ENCODE data around the gene GOLGA6D. TPM values are rescaled to one million over a fixed set of nuclear protein-coding genes. Genes with fewer than 3 reads are reported as not detected.
"Not testable (repeated sequence)": the region's sequence is repeated elsewhere in the genome, so short reads cannot be mapped to it uniquely, and the experiment has no call there.

The GOLGA6D gene
- total and polyA plus RNA-seq, 4 donors: 0.06 to 0.45 (median 0.13) TPM

DNA sequence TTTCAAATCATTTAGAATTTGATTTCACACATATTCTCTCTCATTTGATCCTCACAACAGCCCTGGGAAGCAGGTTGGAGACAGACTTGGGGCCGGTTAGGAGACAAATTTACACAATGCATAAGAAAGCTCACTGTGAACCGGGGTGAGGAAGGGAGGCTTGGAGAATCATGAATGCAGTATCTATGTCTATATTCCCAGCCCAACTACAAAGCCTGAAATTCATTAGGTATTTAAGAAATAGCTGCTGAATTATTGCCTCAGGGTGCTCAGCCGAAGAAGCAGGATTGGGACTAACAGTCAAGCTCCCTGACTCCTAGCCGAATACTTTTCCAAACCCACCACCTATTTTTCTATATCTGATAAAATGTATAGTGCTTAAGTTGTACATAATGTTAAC lies 32.9 kb upstream of the GOLGA6D start:
- no peak overlapping the region for H3K4me3 ChIP-seq (ENCODE audit: low read depth, low read length)
- no peaks in the 10 kb centered on the region for H3K4me1 ChIP-seq (ENCODE audit: control insufficient read depth, insufficient read depth, low read length)
- H3K27ac ChIP-seq (ENCODE audit: low read depth, low read length): no peak overlapping the region
- no peaks in the 10 kb centered on the region for H3K9me3 ChIP-seq (ENCODE audit: control insufficient read depth, insufficient read depth, low read length)
- no peak for DNase-seq (ENCODE audit: low read depth in 4 of 6, low spot score in 6 of 6)
- peaks cover 2% of the 10 kb centered on the region for H3K27me3 ChIP-seq (ENCODE audit: control insufficient read depth, insufficient read depth, low read length)
- no CpG with 5 or more reads among the region's 4 CpGs for WGBS (ENCODE audit: insufficient coverage)
- H3K36me3 ChIP-seq (ENCODE audit: control insufficient read depth, insufficient read depth, low read length): no peaks in the 10 kb centered on the region

DNA sequence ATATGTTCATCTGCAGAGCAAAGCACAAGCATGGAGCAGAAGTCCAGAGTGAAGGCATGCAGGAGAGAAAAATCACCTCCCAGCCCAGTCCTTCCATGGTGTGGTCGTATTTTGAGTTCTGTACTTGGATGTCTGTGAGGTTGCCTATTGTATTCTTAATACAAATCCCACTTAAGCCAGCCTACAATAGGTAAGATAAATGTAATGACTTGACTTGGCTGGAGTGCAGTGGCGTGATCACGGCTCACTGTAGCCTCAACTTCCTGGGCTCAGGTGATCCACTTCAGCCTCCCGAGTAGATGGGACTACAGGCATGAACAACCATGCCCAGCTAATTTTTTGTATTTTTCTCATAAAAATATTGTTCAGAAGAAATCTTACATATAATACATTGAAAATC lies 31.3 kb upstream of the GOLGA6D start:
- no CpG with 5 or more reads among the region's 4 CpGs for WGBS (ENCODE audit: insufficient coverage)

DNA sequence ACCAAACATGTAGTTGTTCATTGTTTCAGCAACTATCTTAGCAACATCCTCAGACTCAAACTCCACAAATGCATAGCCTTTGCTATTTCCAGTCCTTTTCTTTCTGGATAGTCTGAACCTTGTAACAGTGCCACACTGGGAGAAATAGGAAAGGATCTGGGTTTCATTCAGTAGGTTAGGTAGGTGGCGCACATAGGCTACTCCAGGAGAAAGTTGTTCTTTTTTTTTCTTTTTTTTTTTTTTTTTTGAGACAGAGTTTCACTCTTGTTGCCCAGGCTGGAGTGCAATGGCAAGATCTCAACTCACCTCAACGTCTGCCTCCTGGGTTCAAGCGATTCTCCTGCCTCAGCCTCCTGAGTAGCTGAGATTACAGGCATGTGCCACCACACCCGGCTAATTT lies 30.4 kb upstream of the GOLGA6D start:
- H3K4me1 ChIP-seq (ENCODE audit: control insufficient read depth, insufficient read depth, low read length); H3K4me3 ChIP-seq (ENCODE audit: low read depth, low read length); H3K27me3 ChIP-seq (ENCODE audit: control insufficient read depth, insufficient read depth, low read length); H3K9me3 ChIP-seq (ENCODE audit: control insufficient read depth, insufficient read depth, low read length); H3K36me3 ChIP-seq (ENCODE audit: control insufficient read depth, insufficient read depth, low read length); DNase-seq (ENCODE audit: low read depth in 4 of 6, low spot score in 6 of 6); H3K27ac ChIP-seq (ENCODE audit: low read depth, low read length): not testable (repeated sequence)
- 63% methylated on average over 3 of the region's 4 CpGs for WGBS (ENCODE audit: insufficient coverage)

More for the DNA sequence above, 31.3 kb upstream of the GOLGA6D start:
- H3K27ac ChIP-seq (ENCODE audit: low read depth, low read length); H3K36me3 ChIP-seq (ENCODE audit: control insufficient read depth, insufficient read depth, low read length); H3K4me3 ChIP-seq (ENCODE audit: low read depth, low read length); H3K9me3 ChIP-seq (ENCODE audit: control insufficient read depth, insufficient read depth, low read length); H3K4me1 ChIP-seq (ENCODE audit: control insufficient read depth, insufficient read depth, low read length); DNase-seq (ENCODE audit: low read depth in 4 of 6, low spot score in 6 of 6); H3K27me3 ChIP-seq (ENCODE audit: control insufficient read depth, insufficient read depth, low read length): not testable (repeated sequence)

DNA sequence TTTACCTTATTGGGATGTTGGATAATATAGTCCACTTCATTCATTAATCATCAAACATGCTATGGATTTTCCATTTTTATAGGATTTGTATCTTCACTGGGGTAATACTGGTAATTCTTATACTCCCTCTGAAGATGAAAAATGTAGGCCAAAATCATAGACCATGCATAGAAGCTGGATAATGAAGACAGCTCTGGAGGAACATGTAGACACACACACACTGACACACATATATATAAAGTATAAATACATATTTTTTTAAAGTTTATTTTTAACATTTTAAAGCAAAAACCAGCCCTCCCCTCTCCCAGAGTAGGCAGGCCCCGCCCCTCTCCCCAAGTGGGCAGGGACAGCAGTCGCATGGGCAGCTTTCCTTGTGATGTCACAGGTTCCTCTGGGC lies 24.6 kb upstream of the GOLGA6D start, which contains the start of gene GOLGA6C:
Gene GOLGA6C, plus strand, starts transcription at position 301 of the 400 bp plus-strand sequence. CDS start 265 bp downstream, outside the sequence.
- not testable (repeated sequence) for H3K27me3 ChIP-seq (ENCODE audit: control insufficient read depth, insufficient read depth, low read length); H3K27ac ChIP-seq (ENCODE audit: low read depth, low read length); H3K4me1 ChIP-seq (ENCODE audit: control insufficient read depth, insufficient read depth, low read length); DNase-seq (ENCODE audit: low read depth in 4 of 6, low spot score in 6 of 6); H3K36me3 ChIP-seq (ENCODE audit: control insufficient read depth, insufficient read depth, low read length); H3K9me3 ChIP-seq (ENCODE audit: control insufficient read depth, insufficient read depth, low read length); H3K4me3 ChIP-seq (ENCODE audit: low read depth, low read length)
- no CpG with 5 or more reads among the region's 2 CpGs for WGBS (ENCODE audit: insufficient coverage)

DNA sequence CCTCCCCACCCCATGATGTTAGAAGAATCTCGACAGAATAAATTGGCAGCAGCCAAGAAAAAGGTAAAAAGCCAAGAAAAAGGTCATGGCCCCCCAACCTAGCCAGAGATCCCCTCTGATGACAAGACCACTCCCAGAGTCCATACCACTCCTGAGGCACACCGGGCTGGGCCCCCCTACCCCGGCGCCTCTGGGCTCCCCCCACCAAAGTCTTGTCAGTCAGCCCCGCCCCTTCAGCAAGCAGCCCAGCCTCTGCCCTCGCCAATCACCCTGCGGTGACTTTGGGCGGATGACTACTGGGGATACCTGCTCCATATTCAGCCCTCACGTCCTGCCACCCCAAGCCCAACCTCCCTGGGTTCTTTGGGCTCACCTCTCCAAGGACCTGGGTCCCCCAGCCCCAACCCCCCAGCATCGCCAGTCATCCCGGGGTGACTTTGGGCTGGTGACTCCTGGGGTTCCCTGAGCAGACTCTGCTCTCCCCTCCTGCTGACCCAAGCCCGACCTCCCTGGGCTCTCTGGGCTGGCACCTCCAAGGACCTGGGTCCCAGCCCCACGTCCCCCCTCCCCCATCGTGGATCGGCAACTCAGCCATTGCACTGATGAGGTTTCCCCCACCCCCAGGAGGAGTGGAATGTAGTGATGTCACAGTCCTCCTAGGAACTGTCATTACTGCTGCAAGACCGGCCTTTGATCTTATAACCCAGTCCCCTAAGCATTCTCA lies 23.9 kb upstream of the GOLGA6D start:
- H3K9me3 ChIP-seq (ENCODE audit: control insufficient read depth, insufficient read depth, low read length); DNase-seq (ENCODE audit: low read depth in 4 of 6, low spot score in 6 of 6); H3K27me3 ChIP-seq (ENCODE audit: control insufficient read depth, insufficient read depth, low read length); H3K36me3 ChIP-seq (ENCODE audit: control insufficient read depth, insufficient read depth, low read length); H3K27ac ChIP-seq (ENCODE audit: low read depth, low read length); H3K4me3 ChIP-seq (ENCODE audit: low read depth, low read length); H3K4me1 ChIP-seq (ENCODE audit: control insufficient read depth, insufficient read depth, low read length): not testable (repeated sequence)
- WGBS (ENCODE audit: insufficient coverage): no CpG with 5 or more reads among the region's 16 CpGs

DNA sequence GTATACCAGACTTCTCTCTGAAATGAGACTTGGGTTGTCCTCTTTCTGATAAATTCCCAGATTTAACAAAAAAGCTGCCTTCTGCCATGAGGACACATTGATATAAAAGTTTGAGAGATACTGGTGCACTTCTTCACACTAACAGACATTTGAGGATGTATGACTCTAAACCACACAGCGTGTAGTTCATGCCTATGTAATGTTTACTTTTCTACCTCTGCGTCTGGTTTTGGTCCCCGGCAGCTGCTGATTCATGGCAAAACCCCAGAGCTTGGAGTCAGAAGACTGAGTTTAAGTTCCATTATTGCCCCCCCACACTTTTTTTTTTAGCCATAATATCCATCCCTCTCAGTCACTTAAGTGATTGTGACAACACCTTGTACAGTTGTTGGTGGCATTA lies 22.8 kb upstream of the GOLGA6D start:
- not testable (repeated sequence) for H3K27ac ChIP-seq (ENCODE audit: low read depth, low read length); H3K36me3 ChIP-seq (ENCODE audit: control insufficient read depth, insufficient read depth, low read length); H3K4me3 ChIP-seq (ENCODE audit: low read depth, low read length); DNase-seq (ENCODE audit: low read depth in 4 of 6, low spot score in 6 of 6); H3K4me1 ChIP-seq (ENCODE audit: control insufficient read depth, insufficient read depth, low read length); H3K27me3 ChIP-seq (ENCODE audit: control insufficient read depth, insufficient read depth, low read length); H3K9me3 ChIP-seq (ENCODE audit: control insufficient read depth, insufficient read depth, low read length)
- no CpG with 5 or more reads among the region's 3 CpGs for WGBS (ENCODE audit: insufficient coverage)

DNA sequence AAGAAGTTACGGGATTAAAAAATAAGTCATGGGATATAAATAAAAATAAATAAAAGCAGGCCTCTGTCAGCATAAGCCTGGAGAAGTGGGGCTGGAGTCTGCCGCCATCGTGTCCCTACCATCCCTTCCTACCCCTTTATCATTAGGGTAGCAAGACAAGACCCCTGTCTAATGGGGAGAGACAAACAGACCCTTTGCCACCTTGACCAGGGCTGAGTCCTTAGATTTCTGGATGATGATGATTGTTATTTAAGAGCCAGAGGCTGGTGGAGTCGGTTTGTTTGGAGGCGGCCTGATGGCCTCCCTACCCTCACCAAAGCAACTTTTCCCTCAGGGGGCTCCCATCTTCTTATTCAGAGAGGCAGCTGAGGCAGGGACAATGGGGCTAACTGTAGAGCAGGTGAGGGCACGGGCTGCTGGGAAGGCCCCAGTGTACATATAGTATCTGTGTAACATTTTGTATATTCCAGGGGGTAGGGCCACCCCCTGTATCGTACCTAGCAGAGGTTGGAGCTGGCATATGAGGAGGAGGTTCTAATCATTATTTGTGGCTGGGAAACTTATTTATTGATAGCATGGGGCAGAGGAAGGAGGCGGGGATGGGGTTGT lies 8.8 kb upstream of the GOLGA6D start:
- H3K36me3 ChIP-seq (ENCODE audit: control insufficient read depth, insufficient read depth, low read length); H3K9me3 ChIP-seq (ENCODE audit: control insufficient read depth, insufficient read depth, low read length); H3K27me3 ChIP-seq (ENCODE audit: control insufficient read depth, insufficient read depth, low read length); H3K4me1 ChIP-seq (ENCODE audit: control insufficient read depth, insufficient read depth, low read length); DNase-seq (ENCODE audit: low read depth in 4 of 6, low spot score in 6 of 6); H3K4me3 ChIP-seq (ENCODE audit: low read depth, low read length); H3K27ac ChIP-seq (ENCODE audit: low read depth, low read length): not testable (repeated sequence)
- no CpG with 5 or more reads among the region's 8 CpGs for WGBS (ENCODE audit: insufficient coverage)

DNA sequence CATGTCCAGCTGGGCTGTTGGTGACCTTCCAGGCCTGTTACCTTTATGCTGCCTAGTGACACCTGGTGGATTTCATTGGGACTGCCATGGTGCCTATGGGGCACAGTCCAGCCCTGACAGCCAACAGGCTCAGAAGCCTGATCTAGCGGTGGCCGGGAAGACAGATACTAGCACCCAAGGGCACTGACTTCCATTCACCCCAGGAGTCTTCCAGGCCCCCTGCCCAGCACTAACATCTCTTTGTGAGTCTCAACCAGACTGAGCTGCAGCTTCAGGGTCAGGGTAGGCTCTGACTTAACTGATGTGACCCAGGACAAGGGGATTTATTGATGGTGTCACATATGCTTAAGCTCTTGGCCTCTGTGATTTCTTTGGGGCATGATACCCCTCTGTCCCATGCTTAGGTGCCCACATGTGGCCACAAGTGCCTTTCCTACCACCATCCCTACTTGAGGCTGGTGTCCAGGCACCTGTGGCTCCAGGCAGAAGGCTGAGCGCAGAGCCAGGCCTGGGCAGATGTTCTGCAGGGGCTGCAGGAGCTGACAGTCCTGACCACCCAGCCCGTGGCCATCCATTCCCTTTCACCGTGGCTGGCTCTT lies 8.0 kb upstream of the GOLGA6D start:
- not testable (repeated sequence) for H3K9me3 ChIP-seq (ENCODE audit: control insufficient read depth, insufficient read depth, low read length); H3K4me1 ChIP-seq (ENCODE audit: control insufficient read depth, insufficient read depth, low read length); H3K36me3 ChIP-seq (ENCODE audit: control insufficient read depth, insufficient read depth, low read length); H3K4me3 ChIP-seq (ENCODE audit: low read depth, low read length); H3K27me3 ChIP-seq (ENCODE audit: control insufficient read depth, insufficient read depth, low read length); H3K27ac ChIP-seq (ENCODE audit: low read depth, low read length)
- 64% methylated on average over 2 of the region's 5 CpGs for WGBS (ENCODE audit: insufficient coverage)
- peak in 1 of 6 donors; percentile 2 for DNase-seq (ENCODE audit: low read depth in 4 of 6, low spot score in 6 of 6)

DNA sequence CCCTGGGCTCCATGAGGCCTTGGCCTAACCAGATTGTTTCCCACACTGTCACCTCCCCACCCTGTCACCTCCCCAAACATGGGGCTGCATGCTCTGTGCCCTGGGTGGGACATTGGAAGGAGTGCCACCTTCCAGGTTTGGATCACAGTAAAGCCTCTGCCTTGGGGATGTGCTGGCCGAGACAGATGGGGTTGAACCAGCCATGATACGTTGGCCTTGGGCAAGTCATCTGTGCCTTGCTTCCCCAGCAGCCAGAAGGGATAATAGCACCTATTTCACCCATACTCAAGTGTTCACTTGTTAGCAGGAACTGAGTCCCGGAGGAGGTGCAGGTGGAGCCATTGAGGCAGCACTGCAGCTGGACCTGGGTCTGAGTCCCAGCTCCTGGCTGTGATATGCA lies 7.0 kb upstream of the GOLGA6D start:
- not testable (repeated sequence) for H3K36me3 ChIP-seq (ENCODE audit: control insufficient read depth, insufficient read depth, low read length); DNase-seq (ENCODE audit: low read depth in 4 of 6, low spot score in 6 of 6); H3K9me3 ChIP-seq (ENCODE audit: control insufficient read depth, insufficient read depth, low read length); H3K4me1 ChIP-seq (ENCODE audit: control insufficient read depth, insufficient read depth, low read length); H3K27me3 ChIP-seq (ENCODE audit: control insufficient read depth, insufficient read depth, low read length); H3K27ac ChIP-seq (ENCODE audit: low read depth, low read length); H3K4me3 ChIP-seq (ENCODE audit: low read depth, low read length)
- 54% methylated on average over 2 of the region's 3 CpGs for WGBS (ENCODE audit: insufficient coverage)

DNA sequence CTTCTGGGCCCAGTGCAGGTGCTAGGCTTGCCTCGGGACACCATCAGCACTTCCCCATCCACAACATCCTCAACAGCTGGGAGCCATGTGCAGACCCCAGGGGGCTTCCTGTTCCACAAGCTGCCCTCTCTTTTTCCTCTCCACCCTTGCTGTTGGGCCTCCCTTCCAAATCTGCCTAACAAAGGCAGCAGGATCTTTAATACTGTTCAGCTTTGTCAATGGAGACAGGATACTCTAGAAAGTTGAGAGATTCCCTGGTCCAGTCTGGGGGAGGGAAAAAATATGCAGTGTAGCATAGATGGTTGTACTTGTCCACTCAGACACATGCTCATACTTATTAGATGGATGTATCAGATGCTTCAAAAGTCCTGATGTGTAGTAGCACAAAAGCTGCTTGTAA lies 4.1 kb upstream of the GOLGA6D start:
- H3K4me3 ChIP-seq (ENCODE audit: low read depth, low read length); H3K36me3 ChIP-seq (ENCODE audit: control insufficient read depth, insufficient read depth, low read length); H3K27me3 ChIP-seq (ENCODE audit: control insufficient read depth, insufficient read depth, low read length); H3K9me3 ChIP-seq (ENCODE audit: control insufficient read depth, insufficient read depth, low read length); H3K27ac ChIP-seq (ENCODE audit: low read depth, low read length); H3K4me1 ChIP-seq (ENCODE audit: control insufficient read depth, insufficient read depth, low read length): not testable (repeated sequence)
- peak in 1 of 6 donors; percentile 0 for DNase-seq (ENCODE audit: low read depth in 4 of 6, low spot score in 6 of 6)
- WGBS (ENCODE audit: insufficient coverage): no CpG with 5 or more reads among the region's 1 CpG
